HG03571 (cell line): Measurements from ENCODE around the gene ITGB1BP2.
"Not testable (repeated sequence)": the region's sequence is repeated elsewhere in the genome, so short reads cannot be mapped to it uniquely, and the experiment has no call there.

ENCODE experiments used
- ATAC-seq: cut with Tn5 transposase; IDR thresholded peaks from one replicate; pipeline ENCODE4 v1.9.1; 2021; ENCODE audit not compliant: unreplicated experiment

The ITGB1BP2 gene

DNA sequence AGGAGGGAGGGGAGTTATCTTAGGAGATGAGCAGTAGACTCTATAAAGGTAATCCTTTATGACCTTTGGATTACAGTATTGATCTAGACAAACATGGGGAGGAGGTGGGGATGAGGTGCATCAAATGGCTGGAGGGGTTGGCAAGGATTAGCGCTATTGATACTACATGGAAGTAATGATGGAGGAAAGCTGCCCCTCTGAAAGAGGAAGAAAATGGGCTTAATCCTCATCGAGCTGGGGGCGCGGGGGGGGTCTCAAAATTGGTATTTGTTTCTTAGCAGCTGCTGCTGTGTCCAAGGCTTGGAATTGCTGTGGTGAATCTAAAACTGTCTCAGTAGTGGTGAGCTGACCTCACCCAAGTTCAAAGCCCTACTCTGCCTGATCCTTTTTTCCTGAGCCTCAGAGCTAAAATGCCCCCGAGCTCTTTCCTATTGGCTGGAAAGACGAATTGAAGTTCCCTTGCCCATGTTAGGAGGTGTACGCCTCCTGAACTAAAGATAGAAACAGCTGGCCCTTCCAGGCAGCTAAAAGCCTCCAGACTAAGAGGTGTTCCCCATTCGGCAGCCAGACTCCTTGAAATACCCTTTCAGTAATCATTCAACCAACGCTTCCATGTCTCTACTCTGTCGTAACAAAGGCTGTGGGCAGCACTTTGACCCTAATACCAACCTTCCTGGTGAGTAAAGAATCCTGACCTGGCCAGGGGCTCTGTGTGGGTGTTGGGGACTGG, at the start of gene ITGB1BP2:
Gene ITGB1BP2, plus strand, starts transcription at position 556 of the 730 bp plus-strand sequence. Its CDS starts 57 bp downstream, at position 613.
- no peak for ATAC-seq

DNA sequence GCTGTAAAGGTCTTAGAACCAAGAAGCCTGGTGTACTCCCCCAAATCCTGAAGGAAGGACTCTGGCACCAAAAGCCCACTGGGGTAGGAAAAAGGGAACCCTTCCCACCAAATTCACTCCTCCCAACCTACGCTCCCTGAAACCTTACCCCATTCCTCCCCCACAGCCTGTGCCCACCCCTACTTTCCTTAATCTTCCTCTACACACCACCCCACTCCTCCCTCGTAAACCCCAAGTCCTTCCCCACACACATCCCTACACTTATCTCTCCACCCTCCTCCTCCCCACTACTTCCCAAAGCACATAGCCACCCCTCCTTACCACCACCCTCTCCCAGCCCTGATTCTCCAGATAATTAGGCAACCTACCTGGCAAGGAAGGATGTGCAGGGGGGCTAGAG, 49.3 kb upstream of the ITGB1BP2 start:
- ATAC-seq: no peak

DNA sequence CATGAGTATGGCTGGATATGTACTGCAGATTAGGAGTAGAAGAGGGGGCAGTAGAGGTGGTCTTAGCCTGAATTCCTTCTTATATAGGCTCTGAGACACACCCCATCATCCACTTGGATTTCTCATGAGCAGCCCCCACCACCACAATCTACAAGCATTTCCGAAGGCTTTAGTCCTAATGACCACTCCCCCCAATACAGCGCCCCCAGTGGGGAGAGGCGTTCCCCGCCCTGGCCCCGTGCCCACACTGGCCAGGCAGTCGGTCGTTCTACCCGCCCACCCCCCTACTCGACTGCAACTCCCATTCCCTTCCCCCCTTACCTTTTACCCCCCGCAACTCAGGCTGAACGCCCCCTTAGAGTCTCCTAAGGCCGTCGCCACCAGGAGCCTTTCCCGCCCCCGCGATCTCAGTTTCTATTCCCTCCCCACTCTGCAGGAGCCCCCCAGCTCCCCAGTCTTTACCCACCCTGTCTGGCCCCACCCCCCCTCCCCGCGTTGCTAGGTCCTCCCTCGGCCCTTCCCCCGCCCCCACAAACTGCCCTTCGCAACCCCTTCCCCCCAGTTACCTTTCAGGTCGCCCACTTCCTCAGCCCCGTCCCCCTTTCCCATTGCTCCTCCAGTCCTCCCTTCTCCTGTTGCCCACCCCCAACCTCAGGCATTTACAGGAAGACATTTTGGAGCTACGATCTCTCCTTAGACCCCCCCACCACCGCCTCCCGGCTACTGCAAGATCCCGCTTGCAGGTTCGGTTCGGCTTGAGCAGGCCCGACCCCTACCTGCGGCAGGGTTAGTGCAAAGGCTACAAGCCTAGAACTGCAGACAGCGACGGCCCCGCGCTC, 48.1 kb upstream of the ITGB1BP2 start:
- ATAC-seq: no peak

DNA sequence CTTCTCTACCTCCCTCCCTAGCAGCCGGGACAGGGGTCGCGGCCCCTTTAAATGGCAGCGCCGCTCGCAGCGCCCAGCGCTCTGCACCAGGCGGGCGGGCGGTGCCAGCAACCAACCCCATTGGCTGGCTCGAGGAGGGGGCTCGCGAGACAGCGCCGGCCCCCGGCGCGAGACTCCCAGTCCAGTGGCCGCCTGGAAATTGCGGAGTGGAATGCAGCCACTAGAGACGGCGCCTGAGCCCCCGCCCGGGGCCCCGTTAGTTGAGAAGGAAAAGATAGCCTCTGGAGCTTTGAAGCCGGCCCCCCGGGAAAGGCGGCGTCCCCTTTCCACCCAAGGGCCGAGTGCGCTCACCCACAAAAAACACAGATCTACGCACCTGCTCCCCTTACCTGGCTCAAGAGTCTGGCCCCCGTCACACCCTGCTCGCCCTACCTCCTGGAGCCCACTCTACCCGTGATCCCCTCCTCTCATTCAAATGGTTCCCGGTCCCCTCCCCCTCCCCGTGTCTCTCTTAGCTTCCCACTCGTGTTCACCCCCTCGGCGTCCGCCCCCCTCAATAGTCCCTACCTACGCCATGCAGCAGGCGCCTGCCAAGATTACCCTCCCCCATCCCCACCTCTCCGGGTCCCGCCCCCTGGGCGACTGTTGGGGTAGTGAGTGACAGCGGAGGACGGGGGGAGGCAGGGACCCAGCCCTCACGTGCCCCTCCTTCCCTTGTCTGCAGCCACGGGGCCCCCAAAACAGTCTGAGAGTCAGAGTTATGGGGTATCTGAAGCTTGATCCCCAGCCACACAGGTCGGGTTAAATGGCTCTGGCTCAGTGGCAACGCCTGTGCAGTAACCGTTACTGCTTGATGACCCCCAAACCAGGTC, 47.2 kb upstream of the ITGB1BP2 start, which contains the start of gene ZMYM3:
Gene ZMYM3, minus strand, starts transcription at position 49 of the 872 bp plus-strand sequence. CDS start 885 bp downstream, outside the sequence.
- peak; percentile 79 for ATAC-seq

DNA sequence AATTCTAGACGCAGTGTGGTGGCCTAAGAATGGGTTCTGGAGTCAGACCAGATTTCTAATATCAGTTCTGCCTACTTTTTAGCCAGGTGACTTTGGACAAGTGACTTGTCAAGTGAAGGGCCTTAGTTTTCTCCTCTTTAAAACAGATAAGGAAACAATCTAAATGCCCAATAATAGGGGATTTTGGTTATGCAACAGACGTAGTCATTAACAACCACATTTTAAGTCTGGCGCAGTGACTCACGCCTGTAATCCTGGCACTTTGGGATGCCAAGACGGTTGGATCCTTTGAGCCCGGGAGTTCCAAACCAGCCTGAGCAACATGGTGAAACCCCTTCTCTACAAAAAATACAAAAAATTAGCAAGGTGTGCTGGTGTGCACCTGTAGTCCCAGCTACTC, 45.5 kb upstream of the ITGB1BP2 start:
- no peak for ATAC-seq

DNA sequence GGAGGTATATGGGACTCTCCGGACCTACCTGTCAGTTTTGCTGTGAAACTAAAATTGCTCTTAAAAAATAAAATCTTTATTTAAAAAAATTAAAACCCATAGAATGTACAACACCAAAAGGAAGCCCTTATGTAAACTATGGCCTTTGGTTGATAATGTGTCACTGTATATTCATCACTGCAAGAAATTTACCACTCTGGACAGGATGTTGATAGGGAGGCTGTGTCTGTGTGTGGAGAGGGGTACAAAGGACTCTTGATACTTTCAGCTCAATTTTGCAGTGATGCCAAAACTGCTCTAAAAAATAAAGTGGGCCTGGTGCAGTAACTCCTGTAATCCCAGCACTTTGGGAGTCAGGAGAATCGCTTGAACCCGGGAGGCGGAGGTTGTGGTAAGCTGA, 44.7 kb upstream of the ITGB1BP2 start:
- no peak for ATAC-seq

DNA sequence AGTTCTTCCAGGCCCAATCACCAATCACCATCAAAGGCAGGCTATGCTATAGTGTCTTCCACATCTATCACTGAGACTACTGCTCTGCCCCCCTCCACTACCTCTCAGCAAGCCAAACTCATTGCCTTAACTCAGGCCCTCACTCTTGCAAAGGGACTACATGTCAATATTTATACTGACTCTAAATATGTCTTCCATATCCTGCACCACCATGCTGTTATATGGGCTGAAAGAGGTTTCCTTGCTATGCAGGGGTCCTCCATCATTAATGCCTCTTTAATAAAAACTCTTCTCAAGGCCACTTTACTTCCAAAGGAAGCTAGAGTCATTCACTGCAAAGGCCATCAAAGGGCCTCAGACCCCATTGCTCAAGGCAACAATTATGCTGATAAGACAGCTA, 32.9 kb upstream of the ITGB1BP2 start:
- ATAC-seq: not testable (repeated sequence)

DNA sequence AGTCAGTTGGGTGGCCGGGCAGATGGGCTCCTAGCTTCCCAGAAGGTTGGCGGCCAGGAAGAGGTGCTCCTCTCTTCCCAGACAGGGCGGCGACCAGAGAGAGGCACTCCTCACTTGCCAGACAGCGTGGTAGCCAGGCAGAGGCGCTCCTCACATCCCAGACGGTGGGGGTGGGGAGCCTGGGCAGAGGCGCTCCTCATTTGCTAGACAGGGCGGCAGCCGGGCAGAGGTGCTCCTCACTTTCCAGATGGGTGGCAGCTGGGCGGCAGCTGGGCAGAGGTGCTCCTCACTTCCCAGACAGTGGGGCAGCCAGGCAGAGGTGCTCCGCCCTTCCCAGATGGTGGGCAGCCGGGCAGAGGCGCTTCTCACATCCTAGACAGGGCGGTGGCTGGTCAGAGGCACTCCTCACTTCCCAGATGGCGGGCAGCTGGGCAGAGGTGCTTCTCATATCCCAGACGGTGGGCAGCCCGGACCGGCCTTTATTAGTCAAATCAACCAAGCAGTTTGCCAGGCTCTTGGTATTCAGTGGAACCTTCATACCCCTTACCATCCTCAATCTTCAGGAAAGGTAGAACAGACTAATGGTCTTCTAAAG, 31.7 kb upstream of the ITGB1BP2 start:
- no peak for ATAC-seq

DNA sequence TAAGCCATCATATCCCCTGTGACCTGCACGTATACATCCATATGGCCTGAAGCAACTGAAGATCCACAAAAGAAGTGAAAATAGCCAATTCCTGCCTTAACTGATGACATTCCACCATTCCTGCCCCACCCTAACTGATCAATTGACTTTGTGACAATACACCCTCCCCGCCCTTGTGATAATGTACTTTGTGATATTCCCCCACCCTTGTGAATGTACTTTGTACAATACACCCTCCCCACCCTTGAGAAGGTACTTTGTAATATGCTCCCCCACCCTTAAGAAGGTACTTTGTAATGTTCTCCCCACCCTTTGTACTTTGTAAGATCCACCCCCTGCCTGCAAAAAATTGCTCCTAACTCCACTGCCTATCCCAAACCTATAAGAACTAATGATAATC, 29.2 kb upstream of the ITGB1BP2 start:
- ATAC-seq: not testable (repeated sequence)

DNA sequence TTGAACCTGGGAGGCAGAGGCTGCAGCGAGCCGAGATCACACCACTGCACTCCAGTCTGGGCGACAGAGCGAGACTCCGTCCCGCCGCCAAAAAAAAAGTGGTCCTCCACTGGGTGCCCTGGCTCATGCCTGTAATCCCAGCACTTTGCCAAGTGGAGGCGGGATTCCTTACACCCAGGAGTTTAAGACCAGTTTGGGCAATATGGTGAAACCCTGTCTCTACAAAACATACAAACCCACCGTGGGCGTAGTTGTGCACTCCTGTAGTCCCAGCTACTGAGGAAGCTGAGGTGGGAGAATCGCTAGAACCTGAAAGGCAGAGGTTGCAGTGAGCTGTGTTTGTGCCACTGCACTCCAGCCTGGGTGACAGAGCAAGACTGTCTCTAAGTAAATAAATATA, 20.2 kb upstream of the ITGB1BP2 start:
- ATAC-seq: not testable (repeated sequence)

DNA sequence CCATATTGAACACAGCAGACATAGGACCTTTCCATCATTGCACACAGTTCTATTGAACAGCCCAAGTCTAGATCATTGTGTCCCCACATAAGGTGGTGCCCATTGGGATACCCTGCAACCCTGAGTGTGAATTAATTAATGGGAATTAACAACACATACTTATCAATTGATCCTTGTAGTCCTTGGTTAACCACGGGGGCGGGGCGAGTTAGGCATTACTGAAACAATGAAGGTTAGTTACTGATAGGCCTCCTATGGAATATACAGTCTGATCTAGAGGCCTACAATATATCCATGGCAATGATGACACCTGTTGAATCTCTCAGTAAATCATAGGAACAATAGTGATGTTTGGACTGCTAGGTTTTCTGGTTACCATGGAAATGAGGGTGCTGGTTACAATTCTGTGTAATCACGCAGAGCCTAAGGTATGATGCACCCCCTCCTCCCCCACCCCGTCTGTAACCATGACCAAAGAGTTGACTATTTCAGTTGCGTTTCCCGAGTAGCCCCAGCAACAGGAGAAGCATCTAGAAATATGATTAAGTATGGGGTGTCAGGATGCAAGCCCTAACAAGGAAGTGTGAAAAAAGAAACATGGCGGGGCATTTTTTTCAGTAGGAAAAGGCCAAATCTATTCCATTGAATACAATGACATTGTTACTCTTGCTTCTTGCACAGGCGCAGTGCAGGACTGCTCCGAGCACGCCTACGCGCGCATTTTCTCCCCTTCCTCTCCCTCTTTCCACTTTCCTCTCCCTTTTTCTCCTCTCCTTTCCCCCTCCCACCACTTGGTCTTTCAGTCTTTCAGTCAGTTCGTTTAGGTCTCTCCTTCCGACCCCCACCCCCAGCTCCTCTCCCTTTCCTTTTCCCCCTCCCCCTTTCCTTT, 18.8 kb upstream of the ITGB1BP2 start:
- ATAC-seq: peak; percentile 26

DNA sequence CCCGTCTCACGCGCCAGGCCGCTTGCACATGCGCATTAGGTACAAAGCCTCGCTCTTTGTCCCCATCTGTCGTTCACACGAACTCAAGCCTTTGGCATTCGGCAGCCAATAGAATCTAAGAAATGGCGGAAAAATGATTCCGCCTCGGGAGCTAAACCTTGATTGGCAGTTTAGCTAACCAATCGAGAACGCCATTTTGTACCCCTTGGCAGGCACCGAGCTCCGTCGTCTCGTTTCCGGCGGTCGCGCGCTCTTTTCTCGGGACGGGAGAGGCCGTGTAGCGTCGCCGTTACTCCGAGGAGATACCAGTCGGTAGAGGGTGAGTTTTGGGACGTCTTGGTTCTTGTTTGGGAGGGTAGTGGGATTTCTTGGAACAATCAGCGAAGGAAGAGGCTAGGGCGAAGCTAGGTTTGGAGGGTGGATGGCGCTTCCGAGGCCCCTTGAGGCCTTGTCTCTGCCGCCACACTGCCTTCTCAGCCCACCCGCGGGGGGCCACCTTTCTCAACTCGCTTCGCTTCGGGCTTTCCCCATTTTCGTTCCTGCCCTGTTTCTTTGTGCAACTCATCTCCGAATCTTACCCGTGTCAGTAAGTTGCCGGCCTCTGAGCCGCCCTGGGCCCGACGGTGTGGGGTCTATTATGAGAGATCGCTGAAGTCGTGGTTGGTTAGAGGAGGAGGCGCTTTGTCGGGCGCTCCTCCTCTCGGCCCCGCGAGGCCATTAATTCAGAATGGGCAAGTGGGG, 18.0 kb upstream of the ITGB1BP2 start, which contains the start of gene NONO:
Gene NONO, plus strand, starts transcription at position 233 of the 741 bp plus-strand sequence. CDS start 7,003 bp downstream, outside the sequence.
- peak; percentile 85 for ATAC-seq

DNA sequence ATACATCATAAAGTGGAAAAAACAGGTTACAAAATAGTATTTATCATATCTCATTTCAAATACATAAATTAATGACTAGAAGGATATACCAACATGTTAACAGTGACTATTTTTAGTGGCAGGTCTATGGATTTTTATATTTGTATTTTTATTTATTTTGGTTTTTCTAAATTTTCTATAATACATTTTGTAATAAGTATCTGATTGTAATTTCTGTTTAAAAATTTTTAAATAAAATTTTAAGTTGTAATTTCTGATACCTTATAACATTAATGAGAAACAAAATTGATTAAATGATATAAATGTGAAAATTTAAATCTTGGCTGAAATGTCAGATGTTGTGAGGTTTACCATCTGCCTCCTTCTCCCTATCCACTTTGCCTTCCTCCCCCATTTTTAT, 15.6 kb upstream of the ITGB1BP2 start:
- ATAC-seq: no peak

DNA sequence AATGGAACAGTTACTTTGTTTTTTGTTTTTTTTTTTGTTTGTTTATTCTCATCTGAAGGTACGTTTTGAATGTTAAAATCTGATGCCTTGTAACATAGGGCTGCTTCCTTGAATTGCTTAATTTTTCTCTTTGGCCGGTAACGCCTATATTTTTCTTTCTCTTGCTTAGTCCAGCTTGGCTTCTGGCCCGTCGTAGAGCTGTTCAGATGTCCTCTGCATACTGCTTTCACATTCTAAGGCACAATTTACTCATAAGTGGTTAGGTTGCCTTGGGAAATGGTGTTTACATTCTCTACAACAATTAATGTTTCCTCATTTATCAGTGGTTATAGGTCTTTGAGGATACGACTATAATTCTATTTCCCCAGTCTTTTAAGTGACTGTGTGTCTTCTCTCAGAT, 10.2 kb upstream of the ITGB1BP2 start:
- ATAC-seq: no peak

DNA sequence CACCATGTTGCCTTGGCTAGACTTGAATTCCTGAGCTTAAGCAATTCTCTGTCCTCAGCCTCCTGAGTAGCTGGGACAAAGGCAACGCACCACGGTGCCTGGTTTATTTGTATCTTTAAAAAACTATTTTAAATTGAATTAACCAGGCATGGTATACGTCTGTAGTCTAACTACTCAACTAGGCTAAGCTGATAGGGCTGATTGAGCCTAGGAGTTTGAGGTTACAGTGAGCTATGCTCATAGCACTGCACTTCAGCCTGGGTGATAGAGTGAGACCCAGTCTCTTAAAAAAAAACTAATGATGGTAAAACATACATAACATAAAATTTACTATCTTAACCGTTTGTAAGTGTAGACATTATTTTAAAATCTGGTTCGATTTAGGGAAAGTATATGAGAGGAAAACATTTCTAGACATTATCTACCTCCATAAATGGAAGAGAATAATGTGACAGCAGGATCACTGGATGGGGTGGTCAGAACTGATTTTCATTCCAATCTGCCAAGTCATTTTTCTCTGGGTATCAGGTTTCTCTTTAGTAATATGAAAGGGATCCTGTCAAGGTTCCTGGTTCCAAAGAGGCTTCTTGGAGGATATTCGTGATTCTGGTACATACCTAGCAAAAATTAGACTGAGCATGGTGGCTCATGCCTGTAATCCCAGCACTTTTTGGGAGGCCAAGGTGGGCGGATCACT, 8.7 kb upstream of the ITGB1BP2 start:
- ATAC-seq: no peak

DNA sequence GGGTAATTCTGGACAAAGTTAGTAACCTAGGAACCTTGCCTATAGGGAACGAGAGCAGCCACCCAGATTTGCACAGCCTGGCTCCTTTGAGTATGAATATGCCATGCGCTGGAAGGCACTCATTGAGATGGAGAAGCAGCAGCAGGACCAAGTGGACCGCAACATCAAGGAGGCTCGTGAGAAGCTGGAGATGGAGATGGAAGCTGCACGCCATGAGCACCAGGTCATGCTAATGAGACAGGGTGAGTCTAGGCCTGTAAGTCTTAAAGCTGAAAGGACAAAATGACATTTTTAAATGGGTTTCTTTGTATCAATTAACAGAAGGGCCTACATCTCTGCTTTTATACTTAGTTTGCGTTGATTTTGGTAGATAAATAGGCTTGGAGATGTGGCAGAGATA, 4.7 kb upstream of the ITGB1BP2 start:
- ATAC-seq: no peak

DNA sequence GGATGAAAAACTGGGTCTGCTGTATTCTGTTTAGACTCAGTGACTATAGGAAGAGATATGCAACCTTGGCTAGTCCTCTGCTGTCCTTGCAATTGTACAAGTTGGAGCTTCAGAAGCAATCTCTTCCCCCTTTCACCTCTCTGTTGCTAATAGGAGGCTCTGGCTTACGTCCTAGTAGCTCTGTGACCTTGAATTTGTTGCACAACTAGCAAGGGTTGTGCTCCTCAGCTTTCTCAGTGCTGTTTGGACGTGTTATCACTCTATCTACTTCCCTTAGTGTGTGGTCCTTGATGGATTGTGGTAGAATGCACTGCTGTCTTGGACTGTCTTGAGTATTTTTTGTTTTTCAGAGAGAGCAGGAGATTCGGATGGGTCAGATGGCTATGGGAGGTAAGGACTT, 3.4 kb upstream of the ITGB1BP2 start:
- no peak for ATAC-seq

DNA sequence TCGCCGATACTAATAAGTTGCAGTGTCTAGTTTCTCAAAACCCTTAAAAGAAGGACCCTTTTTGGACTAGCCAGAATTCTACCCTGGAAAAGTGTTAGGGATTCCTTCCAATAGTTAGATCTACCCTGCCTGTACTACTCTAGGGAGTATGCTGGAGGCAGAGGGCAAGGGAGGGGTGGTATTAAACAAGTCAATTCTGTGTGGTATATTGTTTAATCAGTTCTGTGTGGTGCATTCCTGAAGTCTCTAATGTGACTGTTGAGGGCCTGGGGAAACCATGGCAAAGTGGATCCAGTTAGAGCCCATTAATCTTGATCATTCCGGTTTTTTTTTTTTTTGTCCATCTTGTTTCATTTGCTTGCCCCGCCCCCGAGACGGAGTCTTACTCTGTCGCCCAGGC, 1.5 kb upstream of the ITGB1BP2 start:
- not testable (repeated sequence) for ATAC-seq
